Activated T-cell treated with anti-CD3 and anti-CD28 coated beads, Interleukin-2, amount 50 U/mL, for 24 hours (primary cell): ENCODE results near the gene CAPN15.

ENCODE experiments used
- DNase-seq: peaks from one replicate; pipeline ENCODE4 v3.0.0-alpha.2; 2020
- H3K27ac Mint-ChIP-seq: 2 replicates; pipeline ENCODE4 v1.8.0; 2020; ENCODE audit warnings: mild to moderate bottlenecking, mixed read lengths
- H3K27me3 Mint-ChIP-seq: 2 replicates; pipeline ENCODE4 v1.8.0; 2020; ENCODE audit warnings: mixed read lengths
- H3K36me3 Mint-ChIP-seq: 2 replicates; pipeline ENCODE4 v1.8.0; 2020; ENCODE audit warnings: low read depth, mixed read lengths
- H3K4me1 Mint-ChIP-seq: 2 replicates; pipeline ENCODE4 v1.8.0; 2020; ENCODE audit warnings: low read depth, mixed read lengths
- H3K4me3 Mint-ChIP-seq: 2 replicates; pipeline ENCODE4 v1.8.0; 2020; ENCODE audit warnings: mild to moderate bottlenecking, moderate library complexity, mixed read lengths
- H3K9me3 Mint-ChIP-seq: 2 replicates; pipeline ENCODE4 v1.8.0; 2020; ENCODE audit warnings: mixed read lengths

Gene CAPN15

DNA sequence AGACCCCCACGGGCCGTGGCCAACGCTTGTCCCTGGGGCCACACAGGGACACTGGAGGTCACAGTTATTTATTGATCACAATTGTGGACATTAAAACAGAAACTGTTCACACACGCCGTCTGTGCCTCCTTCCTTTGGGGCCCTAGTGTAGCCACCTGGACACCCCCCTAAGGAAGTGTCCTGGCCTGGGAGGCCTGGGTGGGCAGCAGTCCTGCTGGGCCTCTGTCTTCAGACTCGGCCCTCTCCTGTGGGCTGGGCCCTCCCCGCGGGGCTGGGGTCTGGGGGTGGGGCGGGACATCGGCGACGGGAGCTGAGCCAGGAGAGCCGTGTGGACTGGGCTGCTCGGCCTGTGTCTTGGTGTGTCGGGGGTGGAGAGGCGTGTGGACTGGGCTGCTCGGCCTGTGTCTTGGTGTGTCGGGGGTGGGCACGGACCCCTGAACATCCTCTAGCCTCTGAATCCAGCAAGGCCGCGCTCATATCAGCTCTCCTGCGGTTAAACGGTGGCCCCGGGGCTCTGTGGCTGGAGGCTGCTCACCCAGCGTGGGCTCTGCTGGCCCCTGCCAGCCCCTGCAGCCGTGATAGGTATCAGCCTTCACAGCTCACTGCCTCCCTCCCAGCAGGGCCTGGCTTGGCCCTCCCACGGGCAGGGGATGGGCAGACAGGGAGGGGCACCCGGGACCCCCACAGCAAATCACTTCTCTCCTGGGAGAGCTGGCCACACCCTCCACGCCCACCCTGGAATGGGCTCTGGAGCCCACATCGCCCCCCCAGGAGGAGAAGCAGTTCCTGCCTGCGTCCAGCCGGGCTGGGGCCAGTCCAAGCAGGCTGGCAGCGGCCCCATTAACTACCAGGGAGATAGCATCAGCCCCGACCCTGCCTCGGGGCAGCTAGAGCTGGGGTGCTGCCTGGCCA is 38.2 kb downstream of the CAPN15 start:
- H3K9me3 Mint-ChIP-seq, result no peaks in the 10 kb centered on the region
- H3K4me1 Mint-ChIP-seq, result peaks cover 17% of the 10 kb centered on the region
- DNase-seq, result no peak
- H3K27me3 Mint-ChIP-seq, result peaks cover 12% of the 10 kb centered on the region
- H3K27ac Mint-ChIP-seq, result no peak overlapping the region
- no peak overlapping the region for H3K4me3 Mint-ChIP-seq
- peaks cover 2% of the 10 kb centered on the region for H3K36me3 Mint-ChIP-seq

DNA sequence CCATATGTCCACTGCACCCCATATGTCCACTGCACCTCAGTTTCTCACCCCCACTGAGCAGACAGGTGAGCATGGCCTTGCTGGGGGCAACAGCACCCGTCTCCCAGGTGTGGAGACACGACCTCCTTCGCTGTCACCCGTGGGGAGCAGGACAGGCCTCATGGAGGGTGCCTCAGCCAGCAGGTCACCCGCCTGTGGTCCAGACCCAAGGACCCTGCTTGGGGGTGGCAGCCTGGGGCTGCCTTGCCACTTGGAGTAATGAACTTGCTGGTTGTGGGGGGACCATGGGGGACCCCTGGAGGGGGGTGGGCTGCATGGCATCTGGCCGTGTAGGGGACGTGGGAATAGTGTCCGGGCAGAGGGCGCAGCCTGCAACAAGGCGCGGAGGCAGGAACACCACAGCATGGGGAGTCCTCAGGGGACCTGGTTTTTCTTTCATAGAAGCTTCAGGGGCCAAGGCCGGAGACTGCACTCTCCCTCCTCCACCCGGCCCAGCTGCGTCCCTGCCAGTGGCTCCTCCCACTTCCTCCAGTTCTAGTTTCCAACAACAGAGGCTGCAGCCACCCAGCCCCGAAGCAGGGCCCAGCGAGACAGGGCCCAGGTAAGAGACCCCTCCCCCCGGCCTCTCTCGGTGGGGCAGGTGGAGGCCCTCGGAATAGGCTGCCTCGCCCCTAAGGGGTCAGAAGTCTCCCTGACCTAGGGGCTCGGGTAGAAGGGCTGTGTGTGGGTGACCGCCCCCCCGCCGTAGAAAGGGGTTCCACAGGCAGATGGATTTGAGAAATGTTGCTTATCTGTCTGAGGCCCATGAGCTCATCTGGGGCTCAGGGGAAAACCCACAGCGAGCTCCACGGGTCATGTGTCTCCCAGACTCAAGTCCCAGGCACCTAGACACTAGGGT is 39.2 kb downstream of the CAPN15 start, which contains the start of gene NHLRC4:
NHLRC4 (plus strand) TSS at position 531 of the 898 bp plus-strand sequence. CDS start 1,043 bp downstream, outside the sequence.
- Mint-ChIP-seq H3K9me3 (no peaks in the 10 kb centered on the region), H3K4me1 (peaks cover 28% of the 10 kb centered on the region), H3K27ac (peak within 1 kb of the TSS; percentile 77), H3K4me3 (peak within 1 kb of the TSS; percentile 61), H3K36me3 (peaks cover 2% of the 10 kb centered on the region), H3K27me3 (peaks cover 9% of the 10 kb centered on the region)
- DNase-seq, result peak; percentile 67

DNA sequence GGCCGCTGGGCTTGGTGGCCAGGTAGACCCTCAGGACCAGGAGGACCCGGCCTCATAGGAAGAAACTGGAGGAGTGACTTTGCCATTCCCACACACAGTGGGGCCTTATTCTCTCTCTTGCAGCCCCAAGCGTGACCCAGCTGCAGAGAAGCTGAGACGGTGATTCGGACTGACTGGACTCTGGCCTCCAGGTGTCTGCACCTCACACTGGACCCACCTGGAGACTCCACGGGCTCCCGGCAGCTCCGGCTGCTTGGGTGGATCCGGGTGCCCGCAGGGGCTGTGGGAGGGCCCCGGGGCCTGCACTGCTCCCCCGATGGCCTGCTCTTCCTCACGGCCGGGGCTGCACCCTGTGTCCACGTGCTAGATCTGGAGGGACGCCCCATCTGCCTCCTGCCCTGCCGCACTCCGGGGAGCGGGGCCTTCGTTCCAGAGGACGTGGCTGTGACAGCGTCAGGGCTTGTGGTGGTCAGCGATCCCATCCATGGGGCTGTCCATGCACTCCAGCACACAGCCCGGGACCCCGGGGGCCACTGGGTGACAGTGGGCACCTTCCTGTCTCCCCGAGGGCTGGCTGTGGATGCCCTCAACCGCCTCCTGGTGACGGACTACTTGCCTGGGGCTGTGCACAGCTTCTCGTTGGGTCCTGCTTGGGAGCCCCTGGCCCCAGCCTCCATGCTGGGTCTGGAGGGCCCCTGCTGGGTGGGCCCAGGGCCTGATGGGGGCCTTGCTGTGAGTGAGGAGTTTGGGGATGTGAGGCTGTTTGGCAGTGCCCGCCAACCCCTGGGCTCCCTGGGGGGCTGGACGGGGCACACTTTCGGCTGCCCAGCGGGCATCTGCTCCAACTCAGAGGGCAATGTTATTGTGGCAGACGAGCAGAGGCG is 40.1 kb downstream of the CAPN15 start:
- H3K36me3 Mint-ChIP-seq, result peaks cover 2% of the 10 kb centered on the region
- no peaks in the 10 kb centered on the region for H3K9me3 Mint-ChIP-seq
- H3K27ac Mint-ChIP-seq, result peak overlapping the region; percentile 77
- peaks cover 2% of the 10 kb centered on the region for H3K27me3 Mint-ChIP-seq
- peak overlapping the region; percentile 61 for H3K4me3 Mint-ChIP-seq
- no peak for DNase-seq
- H3K4me1 Mint-ChIP-seq, result peaks cover 31% of the 10 kb centered on the region

DNA sequence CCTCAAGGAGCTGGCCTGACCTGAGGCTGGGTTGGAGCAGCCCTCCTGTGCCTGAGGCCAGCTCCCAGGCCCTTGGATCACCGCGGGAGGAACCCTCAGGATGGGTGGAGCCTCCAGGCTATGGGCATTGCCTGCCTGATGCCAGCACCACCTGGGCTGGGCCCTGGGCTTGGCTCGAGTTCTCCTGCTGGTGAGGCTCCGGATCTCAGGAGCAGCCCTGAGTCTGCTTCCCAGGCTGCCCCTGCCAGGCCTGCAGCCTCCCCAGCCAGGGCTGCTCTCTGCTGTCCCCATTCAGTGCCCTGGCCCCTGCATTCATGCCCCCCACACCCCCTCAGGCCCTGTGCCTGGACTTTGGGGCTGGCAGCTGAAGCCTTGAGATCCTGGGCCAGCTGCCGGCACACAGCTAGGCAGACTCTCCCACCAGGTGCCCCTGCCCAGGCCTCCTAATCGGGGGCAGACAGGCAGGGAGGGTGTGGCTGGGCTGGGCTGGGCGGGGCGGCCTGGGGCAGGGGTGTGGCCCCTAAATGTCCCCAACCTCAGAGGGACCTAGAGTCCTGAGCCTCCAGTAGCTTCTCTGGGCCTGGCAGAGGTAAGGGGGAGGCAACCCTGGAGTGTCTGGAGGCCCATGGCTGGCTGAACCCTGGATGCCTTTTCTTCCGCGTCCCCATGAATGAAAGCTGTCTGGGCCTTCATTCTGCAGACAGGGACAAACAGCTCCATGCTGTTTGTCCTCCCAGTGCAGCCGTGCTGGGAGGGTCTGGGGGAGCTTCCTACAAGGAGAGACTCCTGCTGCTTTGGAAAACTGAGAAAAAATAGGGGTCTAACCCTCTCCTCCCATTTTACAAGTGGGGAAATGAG is 41.1 kb downstream of the CAPN15 start:
- H3K36me3 Mint-ChIP-seq, result peaks cover 2% of the 10 kb centered on the region
- DNase-seq, result no peak
- peaks cover 31% of the 10 kb centered on the region for H3K4me1 Mint-ChIP-seq
- H3K4me3 Mint-ChIP-seq, result peak overlapping the region; percentile 86
- H3K27me3 Mint-ChIP-seq, result no peaks in the 10 kb centered on the region
- no peaks in the 10 kb centered on the region for H3K9me3 Mint-ChIP-seq
- peak overlapping the region; percentile 95 for H3K27ac Mint-ChIP-seq

DNA sequence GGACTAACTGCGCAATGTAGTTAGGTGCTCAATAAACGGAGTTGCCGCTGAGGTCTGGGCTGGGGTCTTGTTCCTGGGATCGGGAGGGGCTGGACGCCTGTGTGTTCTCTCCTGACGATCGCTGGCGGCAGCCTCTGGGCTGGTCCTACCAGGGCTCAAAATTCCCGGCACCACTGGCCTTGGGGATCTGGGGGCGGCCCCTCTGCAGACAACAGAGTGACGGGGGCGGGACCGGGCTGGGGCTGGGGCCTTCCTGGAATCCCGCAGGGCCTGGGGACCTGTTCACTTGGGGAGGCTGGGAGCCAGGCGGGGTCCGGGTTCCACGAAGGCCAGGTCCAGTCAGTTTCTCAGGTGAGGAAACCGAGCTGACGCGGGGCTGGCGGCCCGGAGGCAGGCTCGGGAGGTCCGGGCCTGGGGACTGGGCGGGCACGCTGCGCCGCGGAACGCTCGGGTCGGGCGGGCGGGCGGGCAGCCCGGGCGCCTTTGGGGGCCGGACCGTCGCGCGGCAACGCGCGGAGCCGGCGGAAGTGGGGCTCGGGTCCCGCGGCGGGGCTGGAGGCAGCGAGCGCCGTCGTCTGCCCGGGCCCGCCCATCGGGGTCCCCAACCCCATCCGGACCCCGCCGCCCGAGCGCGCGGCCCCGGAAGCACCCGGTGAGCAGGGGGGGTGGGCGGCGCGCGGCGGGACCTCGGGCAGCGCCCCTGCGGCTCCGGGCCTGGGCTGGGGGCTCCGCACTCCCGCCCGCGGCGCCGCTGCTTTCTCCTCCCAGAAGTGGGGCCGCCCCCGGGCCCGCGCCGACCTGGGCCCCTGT is 42.1 kb downstream of the CAPN15 start, which contains the start of gene PIGQ:
PIGQ (plus strand) TSS at position 524 of the 810 bp plus-strand sequence. CDS start 4,107 bp downstream, outside the sequence.
- Mint-ChIP-seq H3K36me3 (peaks cover 6% of the 10 kb centered on the region), H3K9me3 (no peaks in the 10 kb centered on the region), H3K27ac (peak within 1 kb of the TSS; percentile 95), H3K4me1 (peaks cover 31% of the 10 kb centered on the region), H3K4me3 (peak within 1 kb of the TSS; percentile 87), H3K27me3 (no peaks in the 10 kb centered on the region)
- peak; percentile 86 for DNase-seq

DNA sequence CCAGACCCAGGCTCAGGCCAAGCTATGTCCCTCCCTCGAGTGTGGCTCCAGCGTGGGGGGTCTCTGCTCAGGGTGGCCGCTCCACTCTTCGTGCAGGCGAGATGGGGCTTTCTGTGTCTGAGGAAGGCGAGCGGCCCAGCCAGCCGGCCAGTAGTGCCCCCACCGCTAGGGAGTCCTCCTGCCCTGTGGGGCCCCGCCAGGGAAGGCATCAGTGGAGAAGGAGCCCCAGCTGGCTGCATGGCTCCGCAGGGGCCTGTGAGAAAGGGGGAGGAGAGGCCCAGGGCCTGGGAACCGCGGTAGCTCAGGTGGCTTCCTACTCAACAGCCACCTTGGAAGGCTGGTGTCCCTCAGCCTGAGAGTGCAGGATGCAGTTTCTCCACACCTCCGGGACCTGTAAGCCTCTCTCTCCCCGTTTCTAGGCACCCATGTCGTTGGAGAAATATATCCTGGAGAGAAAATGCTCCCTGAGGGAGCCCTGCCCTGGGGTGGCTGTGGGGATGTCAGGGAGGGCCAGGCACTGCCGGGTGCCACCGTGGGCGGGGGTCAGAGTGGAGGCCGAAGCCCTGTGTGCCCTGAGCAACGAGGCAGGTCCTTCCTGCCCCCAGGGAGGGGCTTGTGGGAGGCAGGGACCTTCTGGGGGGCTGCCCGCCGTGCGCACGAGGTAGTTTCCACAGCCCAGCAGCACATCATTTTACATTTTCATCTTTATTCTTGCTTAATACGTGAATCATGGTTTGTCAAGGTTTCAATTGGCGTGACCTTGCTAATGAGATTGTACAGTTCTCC is 45.5 kb downstream of the CAPN15 start:
- Mint-ChIP-seq H3K27me3 (no peaks in the 10 kb centered on the region), H3K27ac (no peak overlapping the region), H3K4me1 (peaks cover 21% of the 10 kb centered on the region), H3K9me3 (no peaks in the 10 kb centered on the region), H3K4me3 (no peak overlapping the region), H3K36me3 (peaks cover 14% of the 10 kb centered on the region)
- no peak for DNase-seq

DNA sequence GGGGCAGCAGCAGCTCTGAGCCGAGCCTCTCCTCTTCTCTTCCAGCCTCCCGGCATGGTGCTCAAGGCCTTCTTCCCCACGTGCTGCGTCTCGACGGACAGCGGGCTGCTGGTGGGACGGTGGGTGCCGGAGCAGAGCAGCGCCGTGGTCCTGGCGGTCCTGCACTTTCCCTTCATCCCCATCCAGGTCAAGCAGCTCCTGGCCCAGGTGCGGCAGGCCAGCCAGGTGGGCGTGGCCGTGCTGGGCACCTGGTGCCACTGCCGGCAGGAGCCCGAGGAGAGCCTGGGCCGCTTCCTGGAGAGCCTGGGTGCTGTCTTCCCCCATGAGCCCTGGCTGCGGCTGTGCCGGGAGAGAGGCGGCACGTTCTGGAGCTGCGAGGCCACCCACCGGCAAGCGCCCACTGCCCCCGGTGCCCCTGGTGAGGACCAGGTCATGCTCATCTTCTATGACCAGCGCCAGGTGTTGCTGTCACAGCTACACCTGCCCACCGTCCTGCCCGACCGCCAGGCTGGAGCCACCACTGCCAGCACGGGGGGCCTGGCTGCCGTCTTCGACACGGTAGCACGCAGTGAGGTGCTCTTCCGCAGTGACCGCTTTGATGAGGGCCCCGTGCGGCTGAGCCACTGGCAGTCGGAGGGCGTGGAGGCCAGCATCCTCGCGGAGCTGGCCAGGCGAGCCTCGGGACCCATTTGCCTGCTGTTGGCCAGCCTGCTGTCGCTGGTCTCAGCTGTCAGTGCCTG is 46.7 kb downstream of the CAPN15 start:
- no peak for DNase-seq
- H3K4me1 Mint-ChIP-seq, result peaks cover 19% of the 10 kb centered on the region
- no peak overlapping the region for H3K27ac Mint-ChIP-seq
- no peak overlapping the region for H3K4me3 Mint-ChIP-seq
- H3K9me3 Mint-ChIP-seq, result no peaks in the 10 kb centered on the region
- H3K27me3 Mint-ChIP-seq, result no peaks in the 10 kb centered on the region
- peaks cover 14% of the 10 kb centered on the region for H3K36me3 Mint-ChIP-seq

DNA sequence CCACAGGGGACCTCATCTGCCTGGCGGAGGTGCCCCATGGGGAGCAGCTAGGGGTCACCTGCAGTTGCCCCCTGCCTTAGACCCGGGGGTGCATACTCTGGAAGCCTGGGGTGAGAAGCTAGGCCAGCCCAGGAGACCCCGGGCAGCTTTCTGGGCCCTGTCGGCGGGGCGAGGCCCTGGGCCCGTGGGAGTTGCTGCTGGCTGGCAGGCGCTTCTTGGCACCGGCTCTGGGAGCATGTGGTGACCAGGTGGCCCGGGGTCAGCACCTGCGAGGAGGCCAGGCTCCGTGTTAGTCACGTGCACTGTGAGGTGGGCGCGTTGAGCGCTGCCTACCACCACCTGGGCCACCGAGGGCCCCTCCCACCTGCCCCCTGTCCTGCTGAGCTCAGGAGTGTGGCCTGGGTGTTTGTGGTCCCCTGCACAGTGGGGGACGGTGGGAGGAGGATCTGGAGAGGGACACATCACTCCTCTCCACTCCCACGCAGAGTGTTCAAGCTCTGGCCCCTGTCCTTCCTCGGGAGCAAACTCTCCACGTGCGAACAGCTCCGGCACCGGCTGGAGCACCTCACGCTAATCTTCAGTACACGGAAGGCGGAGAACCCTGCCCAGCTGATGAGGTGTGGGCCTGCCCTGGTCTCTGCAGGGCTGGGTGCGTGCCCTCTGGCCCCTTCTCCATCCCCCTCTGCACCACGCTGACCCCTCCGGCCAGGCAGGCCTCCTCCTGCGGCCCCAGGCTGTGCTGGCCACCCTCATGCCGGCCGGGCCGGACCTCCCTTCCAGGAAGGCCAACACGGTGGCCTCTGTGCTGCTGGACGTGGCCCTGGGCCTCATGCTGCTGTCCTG is 48.1 kb downstream of the CAPN15 start:
- Mint-ChIP-seq H3K27ac (no peak overlapping the region), H3K27me3 (no peaks in the 10 kb centered on the region), H3K36me3 (peaks cover 13% of the 10 kb centered on the region), H3K4me3 (no peak overlapping the region), H3K9me3 (no peaks in the 10 kb centered on the region), H3K4me1 (peaks cover 16% of the 10 kb centered on the region)
- no peak for DNase-seq

DNA sequence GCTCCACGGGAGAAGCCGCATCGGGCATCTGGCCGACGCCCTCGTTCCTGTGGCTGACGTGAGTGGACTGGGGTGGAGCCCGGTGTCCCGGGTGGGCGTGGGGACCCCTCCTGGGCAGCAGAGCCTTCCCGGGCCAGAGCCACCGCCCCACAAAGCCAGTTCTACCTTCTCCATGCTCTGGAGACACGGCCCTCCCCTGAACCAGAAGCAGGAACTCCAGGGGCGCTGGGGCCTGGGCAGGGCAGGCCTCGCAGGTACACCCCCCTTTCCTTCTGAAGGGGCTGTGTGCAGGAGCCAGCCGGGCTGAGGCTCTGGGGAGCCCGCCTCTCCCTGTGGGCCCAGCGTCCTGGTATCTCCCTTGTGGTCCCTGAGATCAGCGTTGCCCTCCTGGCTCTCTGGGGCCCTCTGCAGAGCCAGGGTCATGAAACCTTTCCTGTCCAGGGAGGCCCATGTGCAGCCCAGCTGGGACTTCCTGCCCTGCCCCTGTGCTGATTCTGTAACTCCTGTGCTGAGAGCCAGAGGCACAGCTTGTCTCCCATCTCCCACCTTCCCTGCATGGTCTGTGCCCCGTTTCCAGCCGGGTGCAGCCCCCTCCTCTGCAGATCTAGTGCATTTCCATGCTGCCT is 48.8 kb downstream of the CAPN15 start:
- H3K9me3 Mint-ChIP-seq, result no peaks in the 10 kb centered on the region
- peaks cover 9% of the 10 kb centered on the region for H3K4me1 Mint-ChIP-seq

DNA sequence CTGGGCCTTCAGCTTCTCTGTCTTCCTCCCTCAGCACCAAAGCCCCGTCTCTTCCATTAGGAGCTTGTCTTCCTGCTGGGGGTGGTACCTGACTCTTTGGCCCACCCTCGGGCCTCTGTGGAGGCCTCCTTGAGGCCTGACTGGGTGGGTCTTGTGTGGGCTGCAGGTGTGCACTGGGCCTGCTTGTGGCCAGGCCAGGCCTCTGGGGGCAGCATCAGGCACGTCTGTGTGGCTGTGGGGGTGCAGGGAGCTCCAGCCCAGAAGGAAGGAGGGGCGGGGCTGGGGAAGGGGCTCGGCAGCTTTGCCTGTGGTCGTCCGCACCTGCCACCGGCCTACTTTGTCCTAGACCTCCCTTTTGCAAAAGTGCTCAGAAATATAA is 49.3 kb downstream of the CAPN15 start:
- H3K27ac Mint-ChIP-seq, result peak overlapping the region; percentile 33
- H3K4me1 Mint-ChIP-seq, result peaks cover 4% of the 10 kb centered on the region
- H3K9me3 Mint-ChIP-seq, result no peaks in the 10 kb centered on the region
- peaks cover 16% of the 10 kb centered on the region for H3K36me3 Mint-ChIP-seq
- no peaks in the 10 kb centered on the region for H3K27me3 Mint-ChIP-seq
- DNase-seq, result no peak
- no peak overlapping the region for H3K4me3 Mint-ChIP-seq

More for the DNA sequence above, 48.8 kb downstream of the CAPN15 start:
- H3K27me3 Mint-ChIP-seq, result no peaks in the 10 kb centered on the region
- H3K27ac Mint-ChIP-seq, result peak overlapping the region; percentile 33
- H3K4me3 Mint-ChIP-seq, result no peak overlapping the region
- peaks cover 16% of the 10 kb centered on the region for H3K36me3 Mint-ChIP-seq
- no peak for DNase-seq
